ENCODE data around the gene CARD11.
"Not testable (repeated sequence)": the region's sequence is repeated elsewhere in the genome, so short reads cannot be mapped to it uniquely, and the experiment has no call there.

Gene CARD11

DNA sequence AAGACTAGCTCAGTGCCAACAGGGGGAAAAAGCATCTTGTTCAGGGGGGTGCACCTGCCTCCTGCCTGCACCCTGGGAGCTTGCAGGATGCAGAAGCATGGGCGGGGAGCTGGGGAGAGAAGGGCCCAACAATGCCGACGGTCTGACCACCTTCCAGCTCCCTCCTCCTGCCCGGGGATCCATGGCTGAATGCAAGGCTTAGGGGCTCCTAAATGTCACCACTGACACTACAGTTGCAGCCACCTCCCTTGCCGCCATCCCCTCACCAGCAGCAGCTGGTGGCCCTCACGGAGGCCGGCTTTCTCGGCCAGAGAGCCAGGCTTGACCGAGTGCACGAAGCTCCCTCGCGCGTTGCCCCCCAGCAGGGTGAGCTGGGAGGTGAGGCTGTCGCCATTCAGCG is 120.8 kb downstream of the CARD11 start:
- FAIRE-seq = no peak

- FAIRE-seq = no peak
These were observed 121.3 kb downstream of the CARD11 start for GRCh38 chr7:2922348-2922691.

- no peak for FAIRE-seq
These were observed 121.9 kb downstream of the CARD11 start for GRCh38 chr7:2921653-2922347.

- no peak for FAIRE-seq
These were observed 122.6 kb downstream of the CARD11 start for GRCh38 chr7:2920956-2921652.

GRCh38 chr7:2920480-2920879 is 123.2 kb downstream of the CARD11 start:
- not testable (repeated sequence) for FAIRE-seq

DNA sequence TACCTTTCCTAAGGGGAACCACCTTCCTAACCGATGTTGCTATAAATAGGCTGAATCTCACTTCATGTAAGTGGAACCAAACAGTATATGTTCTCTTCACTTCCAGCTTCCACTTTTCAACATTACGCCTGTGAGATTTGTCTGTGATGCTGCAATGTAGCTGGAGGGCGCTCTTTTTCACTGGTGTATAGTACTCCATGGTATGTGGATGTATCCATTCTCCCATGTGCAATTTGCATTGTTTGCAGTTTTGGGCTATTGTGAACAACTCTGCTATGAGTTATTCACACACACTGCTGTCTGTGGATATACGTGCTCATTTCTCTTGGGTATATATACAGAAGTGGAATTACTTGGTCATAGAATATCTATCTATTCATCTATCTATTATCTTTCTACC is 123.6 kb downstream of the CARD11 start:
- FAIRE-seq = no peak

GRCh38 chr7:2919256-2919655 is 124.4 kb downstream of the CARD11 start:
- no peak for FAIRE-seq

- no peak for FAIRE-seq
These were observed 125.3 kb downstream of the CARD11 start for GRCh38 chr7:2918406-2918805.

DNA sequence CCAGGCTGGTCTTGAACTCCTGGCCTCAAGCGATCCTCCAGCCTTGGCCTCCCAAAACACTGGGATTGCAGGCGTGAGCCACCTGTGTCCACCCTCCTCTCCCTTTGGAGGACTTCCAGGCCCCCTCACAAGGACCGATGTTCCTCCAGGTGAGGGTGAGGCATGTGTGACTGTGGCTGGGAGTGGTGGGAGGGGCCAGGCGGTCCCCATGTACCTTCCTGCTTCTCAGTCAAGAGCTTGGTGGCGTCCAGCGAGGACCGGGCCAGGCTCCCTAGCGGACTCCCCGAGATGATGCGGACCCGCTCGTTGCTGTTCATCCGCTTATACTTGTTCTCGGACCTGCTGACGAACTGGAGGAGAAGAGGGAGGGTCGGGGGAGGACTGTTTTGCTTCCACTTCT is 128.6 kb downstream of the CARD11 start:
- no peak for FAIRE-seq

- no peak for FAIRE-seq
These were observed 129.8 kb downstream of the CARD11 start for GRCh38 chr7:2913760-2914387.

GRCh38 chr7:2912684-2913439 is 130.8 kb downstream of the CARD11 start:
- no peak for FAIRE-seq

GRCh38 chr7:2911466-2911865 is 132.2 kb downstream of the CARD11 start:
- no peak for FAIRE-seq

GRCh38 chr7:2909471-2910039 is 134.1 kb downstream of the CARD11 start:
- no peak for FAIRE-seq

- FAIRE-seq = no peak
These were observed 134.6 kb downstream of the CARD11 start for GRCh38 chr7:2909043-2909442.

DNA sequence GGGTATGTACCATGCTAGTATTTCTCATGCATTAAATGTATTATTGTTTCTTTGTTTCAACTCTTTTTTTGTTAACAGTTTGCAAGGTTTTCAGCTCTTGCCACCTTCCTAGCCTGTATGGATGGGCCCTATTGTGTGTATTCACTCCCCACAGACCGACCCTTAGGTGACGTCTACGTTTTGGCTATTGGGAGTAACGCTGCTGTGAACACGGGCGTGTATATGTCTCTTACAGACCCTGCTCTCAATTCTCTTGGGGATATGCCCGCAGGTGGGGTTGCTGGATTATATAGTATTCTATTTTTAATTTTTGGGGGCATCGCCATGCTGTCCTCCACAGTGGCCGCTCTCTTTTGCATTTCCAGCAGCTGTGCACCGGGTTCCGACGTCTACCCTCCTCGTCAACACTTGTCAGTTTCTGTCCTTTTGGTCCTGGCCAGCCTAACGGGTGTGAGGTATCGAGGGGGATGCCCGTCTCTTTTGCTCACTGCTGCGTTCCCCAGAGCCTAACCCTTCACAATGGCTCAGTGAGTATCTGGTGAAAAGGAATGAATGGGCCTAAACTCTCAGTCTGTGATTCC is 135.5 kb downstream of the CARD11 start:
- no peak for FAIRE-seq

- no peak for FAIRE-seq
These were observed 137.3 kb downstream of the CARD11 start for GRCh38 chr7:2906197-2906931.

GRCh38 chr7:2905500-2905899 is 138.2 kb downstream of the CARD11 start:
- FAIRE-seq = no peak

DNA sequence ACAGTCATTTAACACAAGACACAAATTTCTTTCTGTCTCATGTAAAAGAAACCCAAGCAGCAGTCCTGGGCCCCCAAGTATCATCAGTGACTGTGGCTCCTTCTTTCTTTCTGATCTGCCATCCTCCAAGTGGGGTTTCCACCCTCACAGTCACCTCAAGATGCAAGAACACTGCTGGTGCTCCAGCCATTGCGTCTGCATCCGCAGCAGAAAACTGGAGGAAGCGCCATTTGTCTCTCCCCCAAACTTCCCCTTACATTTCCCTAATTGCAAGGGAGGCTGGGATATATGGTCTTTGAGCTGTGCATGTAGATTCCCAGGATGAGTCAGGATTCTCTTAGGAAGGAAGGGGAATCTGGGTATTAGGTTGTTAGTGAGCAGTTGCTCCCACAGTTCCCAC is 138.6 kb downstream of the CARD11 start:
- FAIRE-seq = no peak

GRCh38 chr7:2904202-2904601 is 139.5 kb downstream of the CARD11 start:
- FAIRE-seq = no peak

GRCh38 chr7:2903682-2904162 is 139.9 kb downstream of the CARD11 start:
- no peak for FAIRE-seq

DNA sequence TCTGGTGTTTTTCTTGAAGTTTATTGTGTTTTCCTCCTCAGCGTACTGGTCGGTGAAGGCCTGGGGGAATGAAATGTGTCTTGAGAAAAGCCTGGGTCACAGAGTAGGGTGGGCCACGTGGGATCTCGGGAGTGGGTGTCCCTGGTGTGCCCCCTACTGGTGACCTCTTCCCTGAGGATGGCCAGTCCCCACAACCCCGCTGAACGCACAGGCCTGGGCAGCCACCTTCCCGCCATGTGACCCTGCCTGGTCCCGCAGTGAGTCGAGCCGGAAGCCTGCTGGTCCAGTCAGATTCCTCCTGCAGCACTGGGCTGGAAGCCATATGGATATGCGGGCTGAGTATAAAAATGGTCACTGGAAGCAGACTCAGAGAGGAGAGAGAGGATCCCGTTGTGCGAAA is 146.6 kb downstream of the CARD11 start:
- no peak for FAIRE-seq

GRCh38 chr7:2896131-2896530 is 147.5 kb downstream of the CARD11 start:
- FAIRE-seq = no peak
